Prostate gland (tissue), 2 donors: Measurements from ENCODE around the gene MT1M.
"Not testable (repeated sequence)": the region's sequence is repeated elsewhere in the genome, so short reads cannot be mapped to it uniquely, and the experiment has no call there.

Experiments used
- CTCF ChIP-seq, 4 experiments: fragments of 200-600 bp in 2 of 4; fragments of 450-650 bp in 2 of 4; sonication (generic) in 2 of 4; IDR thresholded peaks; 1 replicate in 3 of 4; 2 replicates in 1 of 4; pipeline ENCODE4 v1.5.1; 2016 to 2019; ENCODE audit warnings: antibody characterized with exemption in 4 of 4, mild to moderate bottlenecking in 2 of 4, moderate library complexity in 2 of 4
- POLR2A ChIP-seq: fragments of 450-650 bp; IDR thresholded peaks from one replicate; pipeline ENCODE4 v1.6.1; 2016; ENCODE audit warnings: antibody characterized with exemption, mild to moderate bottlenecking

GRCh38 chr16:56623184-56623583 is 9.3 kb upstream of the MT1M start:
- TF ChIP-seq CTCF (IDR thresholded peaks at IDR 0.05); POLR2A: not testable (repeated sequence)
